Stimulated activated CD4-positive, alpha-beta T cell treated with anti-CD3 and anti-CD28 coated beads, TNF-alpha, amount 100 ng/mL, for 48 hours (primary cell): ENCODE results near the gene NKAIN1.
"Not testable (repeated sequence)": the region's sequence is repeated elsewhere in the genome, so short reads cannot be mapped to it uniquely, and the experiment has no call there.

Experiments
- DNase-seq, 3 donors: peaks; one replicate each; pipeline ENCODE4 v3.0.0-alpha.2; 2020; ENCODE audit warnings: low read depth in 3 of 3

NKAIN1 gene

GRCh38 chr1:31198150-31198549 lies 41.5 kb downstream of the NKAIN1 start:
- DNase-seq, result no peak

- no peak for DNase-seq
These were observed 43.0 kb downstream of the NKAIN1 start for GRCh38 chr1:31196685-31197084.

- not testable (repeated sequence) for DNase-seq
These were observed 44.4 kb downstream of the NKAIN1 start for GRCh38 chr1:31195267-31195666.

- DNase-seq, result no peak
These were observed 46.0 kb downstream of the NKAIN1 start for GRCh38 chr1:31193729-31194128.

GRCh38 chr1:31191281-31191680 lies 48.4 kb downstream of the NKAIN1 start:
- no peak for DNase-seq

GRCh38 chr1:31189696-31190674 lies 49.7 kb downstream of the NKAIN1 start:
- DNase-seq, result no peak

GRCh38 chr1:31183927-31184554 lies 55.6 kb downstream of the NKAIN1 start:
- DNase-seq, result peak in 2 of 3 donors; percentile 8 to 27

- no peak for DNase-seq
These were observed 56.6 kb downstream of the NKAIN1 start for GRCh38 chr1:31183126-31183525.

GRCh38 chr1:31182352-31182751 lies 57.3 kb downstream of the NKAIN1 start:
- DNase-seq, result peak in 2 of 3 donors; percentile 6 to 45

GRCh38 chr1:31181515-31182343 lies 58.0 kb downstream of the NKAIN1 start:
- peak; percentile 19 to 42 (median 29) for DNase-seq

GRCh38 chr1:31180338-31180737 lies 59.3 kb downstream of the NKAIN1 start:
- no peak for DNase-seq

- not testable (repeated sequence) for DNase-seq
These were observed 63.4 kb downstream of the NKAIN1 start for GRCh38 chr1:31176291-31176690.

GRCh38 chr1:31170486-31170735 lies 69.3 kb downstream of the NKAIN1 start:
- no peak for DNase-seq

- DNase-seq, result no peak
These were observed 73.2 kb downstream of the NKAIN1 start for GRCh38 chr1:31166462-31166861.

- no peak for DNase-seq
These were observed 75.4 kb downstream of the NKAIN1 start for GRCh38 chr1:31164291-31164690.

- no peak for DNase-seq
These were observed 75.8 kb downstream of the NKAIN1 start for GRCh38 chr1:31163866-31164265.

GRCh38 chr1:31161571-31161970 lies 78.1 kb downstream of the NKAIN1 start:
- DNase-seq, result no peak

- DNase-seq, result no peak
These were observed 79.6 kb downstream of the NKAIN1 start for GRCh38 chr1:31159869-31160611.

GRCh38 chr1:31159323-31159722 lies 80.4 kb downstream of the NKAIN1 start:
- DNase-seq, result no peak

- peak; percentile 34 to 57 (median 57) for DNase-seq
These were observed 84.4 kb downstream of the NKAIN1 start for GRCh38 chr1:31155216-31155806.

GRCh38 chr1:31154632-31155215 lies 85.0 kb downstream of the NKAIN1 start:
- peak; percentile 50 to 80 (median 60) for DNase-seq
